ENCODE data around the gene CXXC5.

Gene CXXC5

GRCh38 chr5:139664727-139665351, 16.7 kb downstream of the CXXC5 start:
- DNase-seq (ENCODE audit: low read depth in 3 of 3): no peak

DNA sequence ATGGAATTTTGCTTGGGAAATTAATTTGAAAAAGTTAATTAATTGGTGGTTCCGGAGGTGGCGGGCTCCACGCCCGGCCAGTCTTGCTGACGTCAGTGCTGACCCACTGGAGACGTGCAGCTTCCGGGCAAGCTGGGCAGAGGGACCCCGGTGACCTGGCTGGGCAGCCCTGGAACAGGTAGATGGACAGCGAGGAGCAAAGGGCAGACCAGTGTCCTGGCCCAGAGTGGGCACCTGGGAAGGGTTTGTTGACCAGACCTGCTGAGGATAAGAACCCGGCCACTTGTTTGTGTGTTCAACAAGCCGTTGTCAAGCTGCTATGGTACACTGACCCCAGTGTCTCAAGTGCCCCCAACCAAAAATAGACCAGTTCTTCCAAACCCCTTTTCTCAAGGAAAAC, 17.5 kb downstream of the CXXC5 start:
- no peak for DNase-seq (ENCODE audit: low read depth in 3 of 3)

DNA sequence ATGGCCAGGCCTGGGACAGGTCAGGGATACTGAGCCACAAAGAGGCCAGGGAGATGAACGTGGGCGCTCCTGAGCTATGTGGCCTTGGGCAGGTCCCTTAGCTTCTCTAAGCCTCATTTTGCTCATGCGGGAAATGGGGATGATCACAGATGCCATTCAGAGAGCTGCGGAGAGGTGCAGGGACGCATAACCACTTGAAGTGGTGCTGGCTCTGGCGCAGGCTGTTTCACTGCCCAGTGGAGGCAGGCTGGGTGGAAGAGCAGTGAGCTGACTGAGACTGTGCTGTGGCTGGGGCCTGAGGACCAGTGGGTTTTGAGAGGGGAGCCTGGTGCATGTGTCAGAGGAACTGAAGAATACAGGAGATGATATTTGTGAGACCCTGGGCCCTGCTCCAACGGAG, 18.4 kb downstream of the CXXC5 start:
- DNase-seq (ENCODE audit: low read depth in 3 of 3): no peak

DNA sequence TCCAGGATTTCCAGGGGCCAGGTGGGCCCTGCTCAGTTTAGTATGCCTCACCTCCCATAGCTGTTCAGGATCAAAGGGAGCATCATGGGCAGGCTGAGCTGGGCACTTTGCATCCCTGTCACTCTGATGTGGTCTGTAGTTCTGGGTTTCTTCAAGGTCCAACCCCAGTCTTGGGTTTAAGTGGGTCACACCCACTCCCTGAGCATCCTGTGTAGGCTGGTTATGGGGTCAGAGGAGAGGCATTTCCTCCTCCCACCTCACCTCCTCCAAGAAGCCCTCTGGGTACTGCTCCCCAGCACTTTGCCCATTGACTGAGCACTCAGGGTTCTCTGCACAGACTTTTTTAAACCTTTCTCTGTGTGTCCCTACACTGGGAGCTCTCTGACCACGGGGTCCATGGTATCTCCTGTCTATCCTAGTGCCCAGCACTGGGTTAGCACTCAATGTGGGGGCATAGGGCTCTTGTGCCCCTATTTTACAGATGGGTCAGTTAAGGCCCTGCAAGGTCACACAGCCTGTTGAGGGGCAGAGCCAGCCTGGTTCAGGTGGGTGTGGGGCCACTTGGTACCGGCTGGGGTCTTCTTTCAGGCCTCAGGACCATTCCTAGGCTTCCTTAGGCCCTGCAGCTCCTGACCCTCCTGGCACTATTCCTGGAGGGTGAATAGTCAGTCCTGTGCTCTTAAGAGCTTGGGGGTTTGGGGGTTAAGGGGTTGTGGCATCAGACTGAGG, 19.0 kb downstream of the CXXC5 start:
- DNase-seq (ENCODE audit: low read depth in 3 of 3): no peak

DNA sequence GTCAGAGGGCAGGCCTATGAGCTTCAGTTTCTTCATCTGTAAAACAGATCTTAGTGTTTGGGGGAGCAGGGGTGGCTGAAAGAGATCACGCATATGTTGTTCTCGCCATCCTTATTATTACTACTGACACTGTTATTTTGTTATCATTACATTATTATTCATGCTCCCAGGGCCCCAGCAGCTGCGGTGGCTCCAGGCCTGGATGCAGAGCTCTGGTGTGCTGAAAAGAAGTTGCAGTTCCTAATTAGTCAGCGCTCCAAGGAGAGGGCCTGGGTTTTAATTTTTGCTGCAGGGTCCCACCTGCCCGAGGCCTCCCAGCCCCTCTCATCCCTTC, 19.5 kb downstream of the CXXC5 start:
- no peak for DNase-seq (ENCODE audit: low read depth in 3 of 3)

- DNase-seq (ENCODE audit: low read depth in 3 of 3): no peak
Observed at GRCh38 chr5:139668064-139668880, 20.1 kb downstream of the CXXC5 start.

- no peak for DNase-seq (ENCODE audit: low read depth in 3 of 3)
Observed at GRCh38 chr5:139668924-139669661, 20.9 kb downstream of the CXXC5 start.

DNA sequence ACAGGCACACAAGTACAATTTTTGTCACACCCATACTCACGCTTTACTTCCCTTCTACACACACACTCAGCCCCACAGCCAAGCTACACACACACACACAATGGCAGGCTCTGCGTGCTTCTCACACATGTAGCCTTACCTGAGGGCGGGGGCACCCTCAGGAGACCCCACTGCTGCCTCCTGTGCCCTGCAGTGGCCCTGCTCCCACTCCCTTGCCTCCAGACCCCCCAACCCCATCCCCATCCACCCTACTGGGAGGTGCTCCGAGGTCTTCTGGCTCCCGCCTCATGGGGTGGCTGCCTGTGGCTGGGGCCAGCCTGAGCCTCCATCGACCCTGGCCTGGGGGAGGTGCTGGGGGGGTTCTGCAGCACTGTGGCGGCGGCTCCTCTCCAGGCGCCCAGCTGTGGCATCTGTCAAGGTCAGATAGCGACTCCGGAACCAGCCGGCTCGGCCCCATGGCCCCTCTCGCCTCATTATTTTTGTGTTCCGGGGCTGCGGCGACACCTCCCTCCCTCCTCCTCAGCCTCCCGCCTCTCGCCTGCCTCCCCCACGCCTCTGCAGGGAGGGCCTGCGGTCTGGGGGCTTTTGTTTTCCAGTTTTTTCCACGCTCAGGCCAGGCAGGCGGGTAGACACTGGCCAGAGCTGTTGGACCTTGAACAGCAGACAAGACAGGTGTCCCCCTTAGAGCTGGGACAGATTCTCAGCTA, 21.7 kb downstream of the CXXC5 start:
- no peak for DNase-seq (ENCODE audit: low read depth in 3 of 3)

- no peak for DNase-seq (ENCODE audit: low read depth in 3 of 3)
Observed at GRCh38 chr5:139670369-139671095, 22.4 kb downstream of the CXXC5 start.

GRCh38 chr5:139671096-139671841, 23.1 kb downstream of the CXXC5 start:
- DNase-seq (ENCODE audit: low read depth in 3 of 3): no peak

- no peak for DNase-seq (ENCODE audit: low read depth in 3 of 3)
Observed at GRCh38 chr5:139675213-139675612, 27.1 kb downstream of the CXXC5 start.

DNA sequence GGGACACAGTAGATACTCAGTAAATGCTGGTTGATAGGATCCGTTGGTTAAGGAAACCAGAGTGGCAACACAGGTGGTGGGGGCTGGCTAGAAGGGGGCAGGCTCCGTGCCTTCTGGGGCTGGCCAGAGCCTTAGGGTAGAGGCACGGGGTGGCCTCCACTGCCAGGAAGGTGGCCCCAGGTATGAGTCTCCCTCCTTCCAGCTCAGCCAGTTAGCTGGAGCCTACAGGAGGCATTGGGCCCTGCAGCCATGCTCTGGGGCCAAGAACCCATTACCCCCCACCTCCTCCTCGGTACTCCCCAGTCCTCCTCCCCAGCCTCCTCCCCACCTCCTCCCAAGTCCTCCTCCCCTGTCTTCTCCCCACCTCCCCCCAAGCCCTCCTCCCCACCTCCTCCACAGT, 27.7 kb downstream of the CXXC5 start:
- no peak for DNase-seq (ENCODE audit: low read depth in 3 of 3)

GRCh38 chr5:139676406-139676805, 28.3 kb downstream of the CXXC5 start:
- no peak for DNase-seq (ENCODE audit: low read depth in 3 of 3)

DNA sequence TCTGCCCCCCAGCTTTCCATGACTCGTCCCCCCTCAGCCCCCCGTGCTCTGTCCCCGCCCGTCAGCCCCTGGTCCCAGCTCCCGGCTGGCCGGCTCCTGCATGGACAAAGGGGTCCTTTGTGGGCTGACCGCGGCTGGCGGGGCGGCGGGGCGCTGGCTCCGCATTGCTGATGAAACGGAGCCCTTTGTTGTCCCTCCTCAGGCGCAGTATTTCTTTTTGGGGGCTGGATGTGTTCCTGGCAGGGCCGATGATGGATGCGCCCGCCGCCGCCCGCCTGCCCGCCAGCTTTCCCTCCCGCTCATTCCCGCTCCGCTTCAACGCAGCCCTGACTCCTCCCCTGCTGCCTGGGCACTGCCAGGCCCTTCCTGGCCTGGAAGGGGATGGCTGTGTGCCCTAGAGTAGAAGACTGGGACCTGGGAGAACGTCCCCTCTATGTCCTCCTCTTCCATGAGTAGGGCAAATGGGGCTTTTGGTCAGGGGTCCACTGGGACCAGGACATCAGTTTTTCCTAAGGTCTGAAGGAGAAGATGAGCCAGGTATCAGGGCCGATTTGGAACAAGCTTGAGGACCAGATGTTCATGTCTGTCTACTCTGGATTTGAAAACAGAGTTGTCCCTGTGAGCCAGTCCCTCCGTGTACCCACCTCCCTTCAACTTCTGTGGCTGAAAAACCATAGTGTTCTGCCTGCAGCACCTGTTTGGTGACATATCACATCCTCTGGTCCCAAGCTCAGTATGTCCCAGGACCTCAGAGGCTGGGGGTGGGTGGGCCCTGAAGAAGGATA, 29.0 kb downstream of the CXXC5 start:
- DNase-seq (ENCODE audit: low read depth in 3 of 3): no peak

DNA sequence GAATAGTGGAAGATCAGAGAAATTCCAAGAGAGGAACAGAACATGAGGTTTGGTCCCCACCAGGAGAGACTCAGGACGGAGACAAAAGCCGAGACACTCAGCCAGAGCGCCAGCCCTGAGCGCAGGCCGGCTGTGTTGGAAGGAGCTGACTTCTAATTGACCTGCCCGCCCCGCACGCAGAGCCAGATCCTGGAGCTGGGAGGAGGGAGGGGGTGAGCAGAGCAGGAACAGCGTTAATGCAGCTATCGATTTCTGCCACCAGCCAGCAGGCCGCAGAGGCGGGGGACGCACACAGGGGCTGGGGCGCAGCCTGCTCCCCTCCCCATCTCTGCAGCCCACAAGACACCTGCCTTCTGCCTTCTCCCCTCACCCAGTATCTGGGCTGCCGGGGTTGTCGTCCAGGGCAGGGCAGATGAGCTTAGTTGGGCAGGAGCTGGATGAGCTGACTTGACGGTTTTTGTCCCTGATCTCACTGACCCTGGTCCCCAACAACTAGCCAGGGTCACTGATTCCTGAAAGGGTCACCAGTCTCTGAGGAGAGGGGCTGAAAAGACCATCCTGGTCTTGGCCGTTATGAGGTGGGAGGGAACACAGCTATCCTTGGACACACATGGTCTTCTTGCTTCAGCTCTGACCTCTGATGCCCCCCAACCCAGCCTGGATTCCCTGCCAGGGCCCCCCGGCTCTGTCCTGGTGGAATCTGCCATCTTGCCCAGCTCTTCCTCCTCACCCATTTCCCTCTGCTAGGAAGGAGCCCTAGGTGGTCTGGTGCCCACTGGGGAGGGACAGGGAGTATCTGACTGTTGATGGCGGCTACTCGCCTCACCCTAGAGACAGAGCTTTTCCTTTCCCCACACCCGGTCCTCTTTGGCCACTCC, 29.8 kb downstream of the CXXC5 start:
- no peak for DNase-seq (ENCODE audit: low read depth in 3 of 3)

- DNase-seq (ENCODE audit: low read depth in 3 of 3): no peak
Observed at GRCh38 chr5:139678751-139679750, 30.9 kb downstream of the CXXC5 start.
